ENCODE measurements around the gene TMEM131L.
"Not testable (repeated sequence)": the region's sequence is repeated elsewhere in the genome, so short reads cannot be mapped to it uniquely, and the experiment has no call there.

The TMEM131L gene

DNA sequence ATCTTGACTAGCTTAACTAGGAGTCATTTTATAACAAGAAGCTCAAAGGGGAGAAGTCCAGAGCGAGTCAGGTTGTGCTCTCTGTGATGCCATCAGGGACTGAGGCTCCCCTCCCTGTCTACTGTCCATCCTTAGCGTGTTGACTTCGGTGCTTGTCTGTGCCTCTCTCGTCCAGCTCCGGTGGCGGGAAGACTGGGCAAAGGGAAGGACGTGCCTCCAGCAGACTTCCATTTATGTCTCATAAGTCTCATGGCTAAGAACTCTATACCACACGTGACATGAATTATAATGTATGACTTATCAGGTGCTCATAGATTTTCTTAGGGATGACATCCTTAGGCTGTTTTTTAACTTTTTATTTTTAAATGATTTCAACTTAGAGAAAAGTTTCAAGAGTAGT, 125.3 kb downstream of the TMEM131L start:
- DNase-seq = no peak

DNA sequence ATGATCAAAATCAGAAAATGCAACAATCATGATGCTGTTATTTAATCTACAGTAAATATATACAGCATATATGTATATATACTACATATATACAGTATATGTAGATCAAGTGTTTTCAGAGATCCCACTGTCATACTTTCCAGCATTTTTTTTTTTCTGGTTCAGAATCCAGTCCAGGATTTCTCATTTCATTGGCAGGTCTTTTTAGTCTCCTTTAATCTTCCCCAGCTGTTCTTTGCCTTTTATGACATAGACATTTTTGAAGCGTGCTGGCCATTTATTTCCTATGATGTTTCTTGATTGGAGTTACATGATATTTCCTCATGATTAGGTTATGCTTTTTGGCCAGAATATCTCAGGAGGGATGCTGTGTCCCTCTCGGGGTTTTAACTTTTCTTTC, 125.9 kb downstream of the TMEM131L start:
- DNase-seq = no peak

DNA sequence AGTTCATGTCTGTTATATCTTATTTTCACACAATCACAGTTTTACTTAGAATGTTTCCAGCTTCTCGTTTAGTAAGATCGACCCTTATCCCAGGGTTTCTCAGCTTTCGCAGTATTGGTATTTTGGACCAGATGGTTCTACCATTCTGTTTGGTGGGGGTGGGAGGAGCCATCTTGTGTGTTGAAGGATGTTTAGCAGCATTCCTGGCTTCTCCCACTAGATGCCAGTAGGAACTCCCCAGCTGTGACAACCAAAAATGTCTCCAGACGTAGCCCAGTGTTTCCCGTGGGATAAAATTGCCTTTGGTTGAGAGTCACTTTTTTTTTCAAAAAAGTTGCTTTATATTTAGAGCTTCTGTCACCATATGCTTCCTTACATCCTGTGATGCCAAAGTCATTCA, 127.0 kb downstream of the TMEM131L start:
- DNase-seq = no peak

DNA sequence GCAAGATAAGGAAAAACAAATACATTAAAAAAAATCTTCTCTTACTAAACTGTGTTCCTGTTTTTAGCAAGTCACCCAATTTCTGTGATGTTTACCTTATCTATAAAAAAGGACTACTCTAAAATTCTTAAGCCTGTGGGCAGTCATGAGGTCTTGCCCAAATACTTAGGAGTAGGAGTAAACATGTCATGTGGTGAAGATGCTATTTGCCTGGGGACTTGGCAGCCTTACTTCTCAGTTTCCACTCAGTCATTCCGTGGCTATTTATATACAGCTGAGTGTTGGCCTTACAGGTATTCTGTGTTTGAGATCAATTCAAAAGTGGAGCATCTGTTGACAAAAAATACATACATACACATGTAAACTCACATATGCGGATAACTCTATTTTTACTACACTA, 128.1 kb downstream of the TMEM131L start:
- DNase-seq = no peak

DNA sequence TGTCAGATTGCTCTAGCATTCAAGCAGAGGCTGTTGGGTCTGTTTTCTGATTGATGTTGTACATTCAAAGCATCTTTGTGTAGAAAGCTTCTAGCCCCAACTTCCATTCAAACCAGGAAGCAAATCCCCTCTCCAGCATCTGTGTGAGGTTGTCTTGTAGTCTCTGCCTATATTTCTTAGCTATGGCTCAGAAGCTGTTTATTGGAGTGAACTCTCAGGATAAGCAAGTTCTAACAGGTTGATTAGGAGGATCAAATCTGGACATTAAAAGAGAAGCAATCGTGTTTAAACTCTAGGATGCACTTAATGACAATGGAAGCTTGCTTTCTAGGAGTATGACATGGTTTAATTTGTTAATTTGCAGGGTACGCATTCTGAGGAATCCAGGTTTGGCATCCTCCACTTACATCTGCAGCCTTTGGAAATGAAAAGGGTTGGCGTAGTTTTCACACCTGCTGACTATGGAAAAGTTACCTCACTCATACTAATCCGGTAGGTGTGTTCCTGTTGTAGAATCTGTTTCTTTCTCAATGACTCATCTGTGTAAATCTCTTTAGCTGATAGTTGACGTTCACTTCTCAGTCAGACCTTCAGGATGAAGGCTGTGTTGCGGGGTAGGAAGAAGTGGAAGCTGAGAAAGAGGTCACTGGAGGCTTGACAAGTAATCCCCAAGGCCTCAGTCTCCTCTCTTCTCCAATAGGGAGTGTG, 129.9 kb downstream of the TMEM131L start:
- DNase-seq = no peak

DNA sequence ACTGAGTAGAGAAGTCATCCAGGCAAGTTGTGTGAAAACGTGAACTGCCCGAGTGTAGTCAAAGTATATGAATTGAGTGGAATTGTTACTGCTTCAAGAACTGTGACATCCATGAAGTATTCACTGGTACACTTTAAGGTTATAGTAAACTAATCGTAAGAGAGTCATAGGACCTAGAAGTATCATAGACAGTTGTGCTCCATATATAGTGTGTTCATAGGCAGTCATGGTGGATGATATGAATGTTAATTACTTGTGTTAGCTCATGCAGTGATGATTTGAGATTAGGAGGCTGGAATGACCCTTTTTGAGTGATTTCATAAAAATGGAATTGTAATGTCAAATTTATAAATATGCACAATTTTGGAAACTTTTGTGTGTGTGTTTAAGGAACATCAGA, 136.6 kb downstream of the TMEM131L start:
- DNase-seq = no peak

DNA sequence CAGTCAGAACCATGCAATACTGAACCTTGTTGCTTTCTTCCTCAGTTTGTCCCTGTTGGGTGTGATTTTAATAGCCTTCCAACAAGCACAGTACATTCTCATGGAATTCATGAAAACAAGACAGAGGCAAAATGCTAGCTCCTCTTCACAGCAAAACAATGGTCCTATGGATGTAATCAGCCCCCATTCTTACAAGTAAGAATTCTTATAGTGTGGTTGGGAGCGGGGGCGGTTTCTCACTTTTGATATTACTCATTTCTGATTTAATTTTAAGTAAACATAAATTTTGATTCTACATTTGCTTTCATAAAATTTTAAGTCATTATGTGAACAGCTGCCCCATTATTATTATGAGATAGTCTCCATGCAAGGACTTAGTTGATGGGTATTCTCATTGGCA, 137.1 kb downstream of the TMEM131L start:
- DNase-seq = no peak

DNA sequence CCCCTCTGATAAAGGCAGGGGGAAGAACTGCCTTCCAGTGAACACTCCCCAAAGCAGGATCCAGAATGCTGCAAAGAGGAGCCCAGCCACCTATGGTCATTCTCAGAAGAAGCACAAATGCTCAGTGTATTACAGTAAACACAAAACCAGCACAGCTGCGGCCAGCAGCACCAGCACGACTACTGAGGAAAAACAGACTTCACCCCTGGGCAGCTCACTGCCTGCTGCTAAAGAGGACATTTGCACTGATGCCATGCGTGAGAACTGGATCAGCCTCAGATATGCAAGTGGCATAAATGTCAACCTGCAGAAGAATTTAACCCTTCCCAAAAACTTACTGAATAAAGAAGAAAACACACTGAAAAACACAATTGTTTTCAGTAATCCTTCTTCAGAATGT, 137.7 kb downstream of the TMEM131L start:
- DNase-seq = no peak

DNA sequence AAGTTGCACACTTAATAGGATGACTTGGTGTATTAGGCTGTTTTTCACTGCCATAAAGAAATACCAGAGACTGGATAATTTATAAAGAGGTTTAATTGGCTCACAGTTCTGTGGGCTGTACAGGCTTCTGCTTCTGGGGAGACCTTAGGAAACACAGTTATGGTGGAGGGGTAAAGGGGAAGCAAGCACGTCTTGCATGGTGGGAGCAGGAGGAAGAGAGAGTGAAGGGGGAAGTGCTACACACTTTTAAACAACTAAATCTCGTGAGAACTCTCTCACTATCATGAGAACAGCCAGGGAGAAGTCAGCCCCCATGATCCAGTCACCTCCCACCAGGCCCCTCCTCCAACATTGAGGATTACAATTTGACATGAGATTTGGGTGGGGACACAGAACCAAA, 142.9 kb downstream of the TMEM131L start:
- not testable (repeated sequence) for DNase-seq

DNA sequence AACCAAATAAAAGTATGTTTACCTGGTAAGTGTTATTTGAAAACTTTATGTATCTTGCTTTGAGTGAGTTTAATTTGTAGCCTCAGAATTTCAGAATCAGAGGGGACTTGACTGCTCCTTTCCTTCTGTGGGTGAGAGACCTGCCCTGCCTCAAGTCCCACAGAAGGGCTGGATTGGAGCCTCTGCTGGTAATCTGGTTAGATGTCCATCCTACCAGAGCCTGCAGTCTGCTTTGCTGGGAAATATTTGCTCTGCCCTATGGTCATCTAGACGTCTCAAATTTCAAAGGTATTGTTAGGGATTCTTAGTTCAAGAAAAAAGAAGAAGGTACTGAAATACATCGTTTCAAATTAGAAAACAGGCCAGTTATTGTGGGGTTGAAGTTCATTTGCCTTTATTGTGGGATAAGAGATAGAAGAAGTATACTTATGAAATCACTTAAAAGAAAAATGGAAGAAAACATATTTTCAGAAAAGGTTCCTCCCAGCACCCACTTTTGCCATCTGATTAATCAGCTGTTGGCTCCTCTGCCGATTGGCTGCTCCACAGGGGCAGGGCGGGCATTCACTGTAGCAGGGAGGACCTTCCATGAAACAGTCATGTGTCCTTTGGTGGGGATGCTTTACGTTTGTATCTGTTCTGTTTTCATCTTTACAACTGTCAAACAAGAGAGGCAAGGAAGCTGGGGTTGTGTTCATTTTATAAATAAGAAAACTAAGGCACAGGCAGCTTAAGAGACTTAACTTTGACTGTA, 144.6 kb downstream of the TMEM131L start:
- no peak for DNase-seq

DNA sequence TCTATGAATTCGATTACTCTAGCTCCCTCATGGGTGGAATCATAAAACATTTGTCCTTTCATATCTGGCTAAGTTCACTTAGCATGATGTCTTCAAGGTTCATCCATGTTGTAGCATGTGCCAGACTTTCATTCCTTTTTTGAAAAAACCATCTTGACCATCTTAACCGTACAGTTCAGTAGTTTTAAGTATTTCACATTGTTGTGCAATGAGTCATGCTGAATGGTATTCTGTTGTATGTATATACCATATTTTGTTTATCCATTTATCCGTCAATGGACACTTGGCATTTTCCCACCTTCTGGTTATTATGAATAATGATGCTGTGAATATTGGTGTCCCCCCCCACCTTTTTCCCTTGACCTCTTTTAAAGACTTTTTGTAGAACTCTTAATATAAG, 145.5 kb downstream of the TMEM131L start:
- no peak for DNase-seq

DNA sequence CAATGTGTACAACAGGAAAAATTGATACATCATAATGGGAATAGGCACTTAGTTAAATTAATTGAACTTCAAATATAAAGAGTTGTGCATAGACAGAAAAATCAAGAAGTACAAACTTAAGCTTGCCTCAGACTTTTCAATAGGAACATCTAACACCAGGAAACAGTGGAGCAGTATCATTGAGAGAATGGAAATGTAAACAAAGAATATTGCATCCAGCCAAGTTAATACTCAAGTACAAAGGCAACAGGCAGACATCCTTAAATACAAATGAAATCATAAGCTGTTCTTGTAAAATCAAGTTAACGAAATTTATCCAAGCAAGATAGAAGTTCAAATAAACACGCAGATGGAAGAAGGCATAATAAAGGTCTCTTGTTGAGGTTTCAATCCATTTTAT, 146.7 kb downstream of the TMEM131L start:
- no peak for DNase-seq

DNA sequence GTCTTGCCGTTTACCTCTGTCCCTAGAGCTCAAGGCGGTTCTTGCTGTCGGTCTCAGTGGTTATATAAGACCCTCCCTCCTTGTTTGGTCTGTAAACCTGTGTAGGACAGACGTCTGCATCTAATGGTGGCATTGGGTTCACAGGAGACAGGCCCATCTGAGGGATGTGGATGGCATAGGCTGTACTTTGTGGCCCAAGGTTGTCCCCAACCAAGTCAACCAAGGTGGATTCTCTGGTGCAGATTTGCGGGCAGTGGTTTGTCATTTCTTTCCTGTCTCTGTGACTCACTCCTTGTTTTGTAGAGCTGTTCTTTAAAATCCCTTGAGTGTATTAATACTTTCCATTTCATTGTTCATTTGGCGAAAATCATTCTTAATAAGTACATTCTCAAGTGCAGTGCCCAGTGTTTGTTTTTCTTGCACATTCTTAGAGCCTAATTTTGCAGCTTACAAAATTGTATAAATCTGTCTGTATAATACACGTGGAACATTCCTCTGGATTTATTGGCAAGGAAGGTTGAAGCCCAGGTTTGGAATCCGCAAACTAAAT, 149.9 kb downstream of the TMEM131L start:
- no peak for DNase-seq

DNA sequence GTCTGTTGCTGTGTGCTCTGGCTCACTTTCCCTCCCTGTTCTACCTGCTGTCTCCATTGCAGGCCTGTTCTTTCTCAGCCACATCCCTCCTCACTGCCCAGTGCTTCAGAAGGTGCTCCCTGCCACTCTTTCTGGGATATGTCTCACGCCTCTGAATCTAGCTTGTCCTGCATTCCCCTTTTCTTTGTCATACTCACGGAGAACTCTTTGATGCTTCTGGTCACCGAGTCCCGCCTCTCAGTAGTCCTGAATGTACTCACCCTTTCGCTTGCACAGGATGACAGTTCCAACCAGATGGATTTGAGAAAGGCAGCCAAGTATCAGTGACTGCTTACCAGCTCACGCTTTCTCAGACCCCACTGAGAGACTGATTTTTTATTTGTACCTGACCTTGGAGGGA, 152.7 kb downstream of the TMEM131L start:
- no peak for DNase-seq

DNA sequence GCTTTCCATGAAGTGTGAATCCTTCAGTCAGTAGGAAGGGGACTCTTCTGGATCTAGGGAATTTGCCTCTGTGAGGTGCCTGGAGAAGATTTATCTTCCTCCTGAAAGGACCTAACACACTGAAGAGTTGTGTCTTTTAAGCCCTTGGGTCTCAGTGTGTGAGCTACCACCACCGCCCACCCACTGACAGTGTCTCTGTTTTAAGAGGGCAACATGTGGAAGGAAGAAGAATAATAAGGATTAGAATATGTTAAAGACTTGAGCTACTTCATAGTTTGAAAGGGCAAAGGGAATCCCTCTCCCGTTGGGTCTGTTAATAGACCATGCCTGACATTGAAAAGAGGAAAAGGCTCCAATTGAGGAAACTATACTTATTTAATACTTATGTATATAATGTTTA, 153.7 kb downstream of the TMEM131L start:
- no peak for DNase-seq

DNA sequence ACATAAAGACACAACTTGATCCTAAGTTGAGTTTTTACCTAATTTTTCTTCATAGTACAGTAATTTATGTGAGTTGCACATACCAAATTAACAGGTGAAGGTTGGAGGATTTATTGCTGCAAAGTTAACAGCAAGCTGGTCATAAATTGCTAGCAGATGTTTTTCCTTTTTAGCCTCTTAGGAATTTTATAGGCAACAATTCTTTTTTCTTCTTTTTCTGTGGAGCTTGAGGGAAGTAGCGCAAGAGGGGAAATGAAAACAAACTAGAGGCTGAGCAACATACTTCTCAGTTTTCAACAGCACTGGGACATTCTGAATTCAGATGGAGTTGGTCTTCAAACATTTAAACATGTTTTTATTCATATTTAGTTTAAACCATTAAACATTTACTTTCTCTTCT, 154.2 kb downstream of the TMEM131L start:
- DNase-seq = no peak

DNA sequence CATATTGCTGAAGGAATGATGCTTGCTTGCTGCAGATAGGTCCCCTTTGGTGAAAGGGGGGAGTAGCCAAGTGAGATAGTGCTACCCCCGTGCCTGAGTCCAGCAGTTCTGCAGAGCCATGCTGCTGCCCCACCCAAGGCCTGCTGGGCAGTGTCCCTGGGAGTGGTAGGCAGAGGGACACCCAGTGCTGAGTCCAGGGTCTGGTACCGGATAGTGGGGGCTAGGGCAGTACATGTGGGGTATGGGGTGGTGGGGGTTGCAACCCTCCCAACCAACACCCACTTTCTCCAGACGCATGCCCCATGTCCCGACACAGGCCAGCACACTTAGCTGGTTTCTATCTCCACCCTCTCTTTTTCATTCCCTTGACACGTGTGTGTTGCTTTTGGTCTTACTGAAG, 155.9 kb downstream of the TMEM131L start:
- no peak for DNase-seq

DNA sequence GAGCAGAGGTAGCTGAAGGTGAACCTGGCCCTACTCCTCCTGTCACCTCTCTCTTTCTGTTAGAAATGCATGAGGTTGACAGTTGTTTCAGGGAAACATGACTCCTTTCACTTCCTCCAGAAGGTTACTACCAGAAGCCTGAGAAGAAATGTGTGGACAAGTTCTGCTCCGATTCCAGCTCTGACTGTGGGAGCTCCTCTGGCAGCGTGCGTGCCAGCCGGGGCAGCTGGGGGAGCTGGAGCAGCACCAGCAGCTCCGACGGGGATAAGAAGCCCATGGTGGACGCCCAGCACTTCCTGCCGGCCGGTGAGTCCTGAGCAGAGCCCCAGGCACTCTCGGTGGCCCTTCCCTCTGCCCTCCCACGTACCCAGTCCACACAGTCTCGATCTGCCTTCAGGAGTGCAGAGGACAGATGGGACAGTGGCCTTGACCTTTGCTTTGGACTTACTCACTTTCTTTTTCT, 156.6 kb downstream of the TMEM131L start:
- DNase-seq = no peak

DNA sequence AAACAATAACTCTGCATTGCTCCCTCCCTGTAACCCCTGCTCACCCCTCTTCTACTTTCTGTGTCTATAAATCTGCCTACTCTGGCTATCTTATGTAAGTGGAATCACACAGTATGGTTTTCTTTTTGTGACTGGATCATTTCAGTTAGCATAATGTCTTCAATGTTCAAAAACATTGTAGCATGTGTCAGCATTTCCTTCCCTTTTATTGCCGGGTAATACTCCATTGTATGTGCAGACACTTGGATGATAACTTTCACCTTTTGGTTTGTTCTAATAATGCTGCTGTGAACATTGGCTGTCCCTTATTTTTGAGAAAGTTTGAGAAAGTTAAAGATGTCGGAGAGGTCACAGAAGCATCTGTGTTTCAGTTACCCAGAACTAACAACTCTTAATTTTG, 157.3 kb downstream of the TMEM131L start:
- DNase-seq = no peak

DNA sequence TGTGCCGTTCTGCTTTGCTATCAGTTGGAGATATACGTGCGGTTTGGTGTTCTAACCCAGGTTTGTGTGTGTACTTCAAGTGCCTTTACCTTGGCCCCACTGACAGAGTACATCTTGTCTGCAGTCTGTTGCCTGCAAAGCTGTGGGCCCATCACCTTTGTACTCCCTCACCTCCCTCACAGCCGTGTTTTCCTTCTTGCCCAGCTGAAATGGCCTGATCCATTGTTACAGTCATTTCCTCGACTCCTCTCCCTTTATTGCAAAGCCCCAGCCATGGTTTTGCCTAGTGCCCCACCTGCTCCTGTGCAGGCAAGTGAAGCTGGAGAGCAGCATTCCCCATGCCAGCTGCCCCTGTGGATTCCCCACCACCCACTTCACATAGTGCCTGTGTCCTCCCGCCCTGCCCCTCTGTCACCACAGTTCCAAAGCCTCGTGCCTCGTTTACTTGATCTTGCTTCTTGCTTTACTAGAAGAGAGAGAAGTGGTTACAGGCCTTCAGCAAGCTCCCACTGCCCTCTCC, 162.7 kb downstream of the TMEM131L start:
- no peak for DNase-seq

DNA sequence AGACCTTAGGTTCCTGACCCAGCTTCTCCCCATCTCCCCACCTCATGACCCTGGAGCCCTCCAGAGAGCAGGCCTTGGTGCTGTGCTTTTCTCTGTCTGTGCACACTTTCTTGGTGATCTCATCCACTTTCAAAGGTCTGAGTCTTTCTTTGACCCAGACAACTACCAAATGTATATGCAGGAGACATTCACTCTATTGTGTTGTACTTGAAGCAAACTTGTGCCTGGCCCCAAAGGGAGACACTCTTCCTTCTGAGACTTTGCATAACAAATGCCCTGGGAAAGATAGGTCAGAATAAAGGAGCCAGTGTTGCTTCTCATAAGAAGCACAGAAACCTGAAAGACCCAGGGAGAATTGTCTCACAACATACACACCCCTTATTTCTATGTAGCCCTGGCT, 163.6 kb downstream of the TMEM131L start:
- no peak for DNase-seq

DNA sequence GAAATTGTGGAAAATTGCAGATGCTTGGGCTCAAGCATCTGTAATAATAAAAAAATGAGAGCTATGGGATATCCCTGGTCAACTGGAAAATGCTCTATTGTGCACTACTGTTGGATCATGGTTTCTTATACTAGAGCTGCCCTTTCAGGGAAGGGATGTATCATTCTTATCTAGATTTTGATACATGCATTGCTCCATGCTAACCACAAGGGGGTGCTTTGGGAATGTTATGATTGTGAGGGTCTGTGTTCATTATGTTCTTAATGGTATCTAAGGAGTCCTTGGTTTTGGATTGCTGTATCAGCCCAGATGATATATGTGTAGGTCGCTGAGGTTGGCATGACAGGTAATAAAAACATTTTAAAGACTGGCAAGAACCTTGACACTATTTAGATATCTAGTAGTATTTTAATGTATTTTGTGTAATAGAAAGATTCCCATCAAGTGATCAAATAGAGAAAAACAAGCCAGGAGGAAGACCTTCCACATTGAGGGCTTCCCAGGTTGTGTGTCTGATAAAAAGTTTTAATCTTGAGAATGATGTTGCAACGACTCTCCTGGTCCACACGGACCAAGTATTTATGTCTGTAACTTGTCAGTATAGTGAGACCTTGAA, 168.7 kb downstream of the TMEM131L start:
- peak; percentile 4 for DNase-seq

DNA sequence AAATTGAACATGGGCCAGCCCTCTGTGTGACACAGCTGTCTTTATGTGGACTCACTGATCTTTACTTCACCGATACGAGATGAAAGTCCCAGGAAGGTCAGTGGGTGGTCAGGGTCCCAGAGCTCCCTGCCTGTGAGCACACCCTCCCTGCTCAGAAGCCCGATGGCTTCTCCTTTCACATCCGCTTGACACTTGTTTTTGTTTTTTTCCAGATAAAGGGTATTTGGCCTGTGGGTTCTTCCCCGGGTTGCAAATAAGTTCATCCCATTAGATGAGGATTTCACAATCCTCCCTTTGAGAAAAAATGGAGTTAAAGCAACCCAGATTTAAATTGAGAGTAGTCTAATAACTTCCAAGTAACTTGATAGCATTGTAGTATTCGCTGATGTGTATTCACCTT, 169.7 kb downstream of the TMEM131L start:
- DNase-seq = no peak

DNA sequence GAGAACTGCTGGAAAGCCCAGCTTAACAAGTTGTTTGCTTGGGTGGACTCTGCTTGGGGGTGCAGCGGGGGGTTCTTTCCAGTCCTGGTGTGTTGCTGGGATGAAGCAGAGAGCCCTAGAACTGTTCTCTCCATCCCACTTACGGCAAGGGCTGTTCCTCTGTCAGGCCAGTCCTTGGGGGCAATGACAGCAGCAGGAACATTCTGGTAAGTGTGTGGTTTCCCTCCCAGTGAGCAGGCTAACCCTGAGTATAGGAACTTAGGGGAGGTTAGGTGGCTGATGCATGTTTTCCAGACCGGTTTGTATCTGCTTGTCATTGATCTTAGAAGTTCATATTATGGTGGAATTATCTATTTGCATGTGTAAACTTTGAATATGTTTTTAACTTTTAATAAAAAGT, 171.0 kb downstream of the TMEM131L start:
- no peak for DNase-seq

Data from NCI-H146 (cell line).